Mesothelial cell of epicardium (in vitro differentiated cells): Measurements from ENCODE around the gene RS1. TPM values are rescaled to one million over a fixed set of nuclear protein-coding genes. Genes with fewer than 3 reads are reported as not detected.

ENCODE experiments used
- DNase-seq, 2 experiments: peaks; one replicate each; pipeline ENCODE4 v3.0.0; 2021; ENCODE audit warnings: low spot score in 2 of 2; ENCODE audit not compliant: unreplicated experiment in 2 of 2
- H3K27ac Mint-ChIP-seq: 2 replicates; pipeline ENCODE4 v1.8.0; 2021; ENCODE audit warnings: mixed read lengths
- H3K27me3 Mint-ChIP-seq: 2 replicates; pipeline ENCODE4 v1.8.0; 2021; ENCODE audit warnings: low read depth, mixed read lengths
- H3K36me3 Mint-ChIP-seq: 2 replicates; pipeline ENCODE4 v1.8.0; 2021; ENCODE audit warnings: mixed read lengths
- H3K4me1 Mint-ChIP-seq: 2 replicates; pipeline ENCODE4 v1.8.0; 2021; ENCODE audit warnings: mixed read lengths
- H3K4me3 Mint-ChIP-seq: 2 replicates; pipeline ENCODE4 v1.8.0; 2021; ENCODE audit warnings: mild to moderate bottlenecking, moderate library complexity, mixed read lengths
- H3K9me3 Mint-ChIP-seq: 2 replicates; pipeline ENCODE4 v1.8.0; 2021; ENCODE audit warnings: mixed read lengths
- total RNA-seq: library from RNA; stranded (reverse); gene quantifications from 3 replicates; pipeline ENCODE4 v1.2.1, GENCODE V29; 2021
- TF ChIP-seq, protein P1 (sequence below): fragments of 200-600 bp; sonication (generic); IDR thresholded peaks from one replicate; pipeline ENCODE4 v1.5.0; 2021; ENCODE audit warnings: antibody characterized with exemption; ENCODE audit not compliant: unreplicated experiment

Gene RS1
- total RNA-seq, 1 donor from 2014 or later: not detected

DNA sequence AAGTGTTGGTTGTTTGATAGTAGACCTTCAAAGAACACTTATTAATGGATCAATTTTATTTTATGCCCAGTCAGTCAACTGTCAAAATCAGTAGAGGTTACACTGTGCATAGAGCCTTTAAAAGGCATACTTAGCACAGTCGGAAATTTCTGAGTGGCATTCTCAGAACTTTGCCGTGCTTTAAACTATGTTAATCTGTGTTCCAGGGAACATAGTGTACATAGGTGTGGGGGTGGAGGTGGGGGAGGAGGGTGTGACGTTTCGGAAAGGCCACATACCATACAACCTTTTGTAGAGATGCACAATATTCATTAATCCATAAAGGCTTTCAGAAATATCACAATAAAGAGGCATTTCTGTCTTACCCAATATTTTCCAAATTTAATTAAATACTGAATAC, 75.8 kb downstream of the RS1 start:
- no peak overlapping the region for H3K4me3 Mint-ChIP-seq
- H3K4me1 Mint-ChIP-seq: no peaks in the 10 kb centered on the region

DNA sequence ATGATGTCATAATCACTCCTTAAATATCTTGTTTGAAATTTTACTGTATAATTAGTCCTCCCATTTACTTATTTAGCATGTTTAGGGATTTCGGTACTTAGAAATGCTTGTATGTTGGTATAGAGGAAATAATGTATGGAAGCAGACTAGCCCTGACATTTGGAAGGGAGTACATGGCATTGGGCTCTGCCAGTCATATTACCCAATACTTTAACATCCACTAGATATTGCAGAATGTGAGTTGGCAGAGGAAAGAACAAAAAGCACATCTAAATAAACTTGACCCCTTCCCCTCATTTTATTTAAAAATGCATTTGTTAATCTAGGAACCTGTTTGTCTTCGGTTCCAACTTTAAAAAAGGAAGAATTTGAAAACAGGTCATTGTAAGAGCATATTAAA, 77.8 kb downstream of the RS1 start:
- H3K4me1 Mint-ChIP-seq: no peaks in the 10 kb centered on the region
- peaks cover 18% of the 10 kb centered on the region for H3K9me3 Mint-ChIP-seq
- DNase-seq: no peak
- H3K27ac Mint-ChIP-seq: no peak overlapping the region
- H3K4me3 Mint-ChIP-seq: no peak overlapping the region
- TF ChIP-seq, protein P1, sequence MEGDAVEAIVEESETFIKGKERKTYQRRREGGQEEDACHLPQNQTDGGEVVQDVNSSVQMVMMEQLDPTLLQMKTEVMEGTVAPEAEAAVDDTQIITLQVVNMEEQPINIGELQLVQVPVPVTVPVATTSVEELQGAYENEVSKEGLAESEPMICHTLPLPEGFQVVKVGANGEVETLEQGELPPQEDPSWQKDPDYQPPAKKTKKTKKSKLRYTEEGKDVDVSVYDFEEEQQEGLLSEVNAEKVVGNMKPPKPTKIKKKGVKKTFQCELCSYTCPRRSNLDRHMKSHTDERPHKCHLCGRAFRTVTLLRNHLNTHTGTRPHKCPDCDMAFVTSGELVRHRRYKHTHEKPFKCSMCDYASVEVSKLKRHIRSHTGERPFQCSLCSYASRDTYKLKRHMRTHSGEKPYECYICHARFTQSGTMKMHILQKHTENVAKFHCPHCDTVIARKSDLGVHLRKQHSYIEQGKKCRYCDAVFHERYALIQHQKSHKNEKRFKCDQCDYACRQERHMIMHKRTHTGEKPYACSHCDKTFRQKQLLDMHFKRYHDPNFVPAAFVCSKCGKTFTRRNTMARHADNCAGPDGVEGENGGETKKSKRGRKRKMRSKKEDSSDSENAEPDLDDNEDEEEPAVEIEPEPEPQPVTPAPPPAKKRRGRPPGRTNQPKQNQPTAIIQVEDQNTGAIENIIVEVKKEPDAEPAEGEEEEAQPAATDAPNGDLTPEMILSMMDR: no peak
- no peaks in the 10 kb centered on the region for H3K27me3 Mint-ChIP-seq
- H3K36me3 Mint-ChIP-seq: peaks cover 11% of the 10 kb centered on the region

More for the DNA sequence above, 75.8 kb downstream of the RS1 start:
- Mint-ChIP-seq H3K36me3 (peaks cover 10% of the 10 kb centered on the region), H3K27ac (no peak overlapping the region), H3K27me3 (no peaks in the 10 kb centered on the region), H3K9me3 (peaks cover 15% of the 10 kb centered on the region)
- TF ChIP-seq, protein P1: no peak
- DNase-seq: no peak

DNA sequence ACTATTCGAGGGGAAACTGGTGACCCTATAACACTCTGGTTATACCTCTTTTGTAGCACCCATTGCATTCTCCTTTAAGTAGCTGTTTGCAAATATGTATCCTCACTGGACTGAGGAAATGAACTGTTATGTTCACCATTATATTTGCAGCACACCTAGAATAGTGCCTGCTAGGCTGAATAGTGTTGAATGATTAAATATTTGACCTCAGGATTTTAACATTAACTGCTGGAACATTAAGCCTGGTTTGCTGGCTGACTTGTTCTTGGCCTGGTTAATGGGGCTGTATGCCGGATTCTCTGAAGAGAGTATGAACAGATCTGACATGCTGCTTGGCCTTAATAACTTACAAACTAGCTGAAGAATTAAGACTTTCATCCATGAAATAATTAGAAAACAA, 80.1 kb downstream of the RS1 start:
- H3K27me3 Mint-ChIP-seq: no peaks in the 10 kb centered on the region
- H3K9me3 Mint-ChIP-seq: peaks cover 18% of the 10 kb centered on the region
- DNase-seq: no peak
- peaks cover 12% of the 10 kb centered on the region for H3K36me3 Mint-ChIP-seq
- H3K27ac Mint-ChIP-seq: no peak overlapping the region
- TF ChIP-seq, protein P1: no peak
- H3K4me1 Mint-ChIP-seq: no peaks in the 10 kb centered on the region
- H3K4me3 Mint-ChIP-seq: no peak overlapping the region

Other genes with a start within 250 kb of the RS1 start
- 14.3 to 16.3 TPM (median 16.3 TPM) in 3 replicates for gene CDKL5, start 246.5 kb downstream of the RS1 start, total RNA-seq
- gene PPEF1, start 35.5 kb upstream of the RS1 start, total RNA-seq: 0.54 to 1.2 TPM (median 0.78 TPM) in 3 replicates